ENCODE results near the gene HOXB9.

The HOXB9 gene

DNA sequence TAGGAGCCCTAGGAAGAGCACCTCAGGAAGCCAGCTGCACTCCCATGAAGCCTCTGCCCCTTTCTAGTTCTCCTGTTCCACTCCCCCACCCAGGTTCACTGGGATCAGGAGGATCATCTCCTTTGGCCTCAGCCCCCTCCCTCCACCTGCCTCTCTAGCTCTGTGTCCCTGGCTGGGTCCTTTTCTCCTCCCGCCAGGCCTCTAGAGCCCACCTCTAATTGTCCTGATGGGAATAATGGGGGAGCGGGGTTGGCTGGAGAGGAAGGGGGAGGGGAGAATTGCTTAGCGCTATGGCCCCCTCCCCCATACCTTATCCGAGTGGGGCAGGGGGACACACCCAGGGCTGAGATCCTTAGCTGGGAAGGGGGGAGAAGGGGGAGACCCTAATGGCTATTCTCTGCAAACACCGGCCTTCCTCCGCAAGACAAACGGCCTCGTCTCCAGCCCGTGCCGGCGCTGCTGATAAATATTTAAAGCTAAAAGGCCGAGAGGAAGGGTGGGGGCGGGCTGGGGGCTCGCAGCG lies 16.3 kb downstream of the HOXB9 start:
- no peak for DNase-seq

DNA sequence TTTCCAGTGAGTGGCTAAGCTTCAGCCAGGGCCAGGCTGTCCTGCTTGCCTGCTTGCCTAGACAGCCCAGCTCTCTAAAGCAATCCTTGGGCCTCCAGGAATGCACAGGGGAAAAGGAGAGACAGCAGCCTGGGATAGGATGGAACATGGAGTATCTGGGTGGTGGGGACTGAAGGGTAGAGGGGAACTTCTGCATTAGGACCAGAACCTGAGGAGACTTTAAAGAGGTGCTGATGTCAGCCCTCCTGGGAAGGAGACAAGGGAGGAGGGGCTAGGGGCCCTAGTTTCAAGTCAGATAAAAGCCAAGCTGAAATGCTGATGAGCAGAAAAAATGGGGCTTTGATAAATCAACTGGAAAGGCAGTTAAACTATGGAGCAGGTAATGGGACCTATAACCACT lies 17.1 kb downstream of the HOXB9 start:
- no peak for DNase-seq

DNA sequence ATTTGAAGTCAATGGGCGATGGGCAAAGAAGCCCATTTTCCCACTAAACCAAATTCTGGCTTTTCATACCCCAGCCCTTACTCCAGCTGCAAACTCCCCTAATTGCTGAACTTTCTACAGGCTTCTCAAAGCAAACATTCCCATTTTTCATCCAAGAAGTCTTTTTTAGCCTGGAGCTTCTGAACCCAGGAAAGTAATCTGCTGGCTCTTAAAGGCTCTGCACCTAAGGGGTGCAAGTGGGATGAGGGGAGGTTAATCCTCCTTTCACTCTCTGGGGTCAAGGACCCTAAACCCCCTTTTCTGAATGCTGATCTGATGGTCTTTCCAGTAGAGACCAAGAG lies 17.7 kb downstream of the HOXB9 start:
- no peak for DNase-seq

DNA sequence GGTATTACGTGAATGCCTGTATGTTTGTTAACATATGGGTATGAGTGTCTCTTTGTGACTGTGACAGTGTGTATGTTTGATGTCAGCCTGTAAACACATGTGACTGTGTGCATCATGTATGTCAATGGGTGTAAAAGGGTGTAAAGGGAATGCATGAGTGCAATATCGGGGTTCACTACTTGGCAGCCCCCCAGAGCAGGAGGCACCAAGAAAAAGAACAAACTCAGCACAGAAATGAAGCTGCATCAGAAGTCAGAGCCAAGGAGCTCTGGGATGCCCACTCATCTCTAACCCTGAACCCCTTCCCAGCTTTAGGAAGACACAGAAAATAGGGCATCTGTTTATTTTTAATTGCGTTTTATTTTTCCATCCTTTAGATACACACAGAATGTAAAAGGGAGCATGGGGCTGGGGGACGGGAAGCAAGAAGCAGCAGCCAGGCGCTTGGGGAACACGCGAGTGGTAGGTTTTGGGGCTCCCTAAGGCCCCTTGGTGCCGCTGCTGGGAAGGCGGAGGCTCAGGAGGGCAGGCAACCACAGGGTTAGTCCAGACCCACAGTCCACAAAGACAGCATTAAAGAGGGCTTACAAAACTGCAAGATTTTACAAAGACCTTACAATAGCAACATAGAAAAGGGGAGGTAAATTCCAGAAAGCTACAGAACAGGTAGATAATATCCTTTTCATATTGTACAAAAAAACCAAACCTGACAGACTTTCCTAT lies 19.1 kb downstream of the HOXB9 start:
- no peak for DNase-seq

DNA sequence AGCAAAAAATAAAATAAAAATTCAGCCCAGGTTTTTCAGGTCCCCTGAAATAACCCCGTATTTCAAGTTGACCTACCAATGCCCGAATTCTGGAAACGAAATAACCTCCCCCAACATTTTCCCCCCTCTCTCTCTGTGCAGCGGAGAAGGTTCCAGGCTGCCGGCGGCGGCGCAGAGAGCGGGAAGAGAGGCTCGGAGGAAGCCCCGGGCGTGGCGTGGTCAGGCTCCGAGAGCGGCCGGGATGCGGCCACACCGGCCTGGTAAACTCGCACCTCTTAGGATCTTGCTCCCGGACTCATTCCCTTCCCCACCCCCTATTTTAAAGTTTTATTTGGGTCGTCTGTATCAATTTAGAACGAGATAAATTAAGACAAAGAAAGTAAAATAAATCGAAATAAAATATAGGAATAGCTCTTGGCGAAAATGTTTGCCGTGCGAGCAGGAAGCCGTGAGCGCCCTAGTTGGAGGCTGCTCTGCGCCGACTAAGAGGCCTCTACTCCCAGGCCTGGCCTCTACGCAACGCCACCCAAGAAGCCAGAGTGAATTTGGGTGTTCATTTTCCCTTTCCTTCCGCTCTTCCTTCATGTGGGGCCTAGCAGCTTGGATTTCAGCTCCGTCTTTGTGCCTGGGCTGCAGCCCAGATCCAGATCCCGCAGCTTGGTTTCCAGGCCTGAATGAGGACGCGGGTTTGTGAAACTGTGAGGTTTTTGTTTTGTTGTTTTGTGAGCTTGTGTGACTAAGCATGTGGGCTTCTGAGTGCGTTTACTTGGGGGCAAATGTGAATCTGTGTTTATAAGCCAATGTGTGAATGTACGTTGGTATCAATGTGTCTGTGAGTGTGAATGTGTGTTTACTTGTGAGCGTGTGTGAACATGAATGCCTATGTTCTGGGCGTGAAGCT lies 19.9 kb downstream of the HOXB9 start:
- no peak for DNase-seq

DNA sequence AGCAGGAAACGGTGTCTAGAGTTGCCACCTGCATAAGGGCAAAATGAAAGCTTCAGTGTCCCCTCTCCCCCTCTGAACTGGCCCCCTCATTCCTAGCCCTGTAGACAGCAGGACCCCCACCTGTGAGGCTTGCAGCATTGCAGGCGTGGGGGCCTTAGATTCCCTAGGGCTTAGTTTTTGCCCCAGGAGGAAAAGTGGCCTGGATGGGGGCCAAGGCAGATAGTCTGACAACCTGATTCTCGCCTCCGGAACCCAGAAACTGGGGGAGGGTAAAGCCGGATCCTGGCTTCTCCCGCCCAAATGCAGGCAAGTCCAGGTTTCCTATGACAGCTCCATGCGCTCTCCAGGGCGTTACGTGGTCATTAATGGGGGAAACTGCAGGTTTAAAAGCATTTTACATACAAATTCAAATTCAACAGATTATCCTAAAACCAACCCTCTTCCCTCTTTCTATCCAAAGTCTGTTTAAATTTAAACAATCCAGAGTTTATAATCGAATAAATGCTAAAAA lies 20.7 kb downstream of the HOXB9 start:
- no peak for DNase-seq

DNA sequence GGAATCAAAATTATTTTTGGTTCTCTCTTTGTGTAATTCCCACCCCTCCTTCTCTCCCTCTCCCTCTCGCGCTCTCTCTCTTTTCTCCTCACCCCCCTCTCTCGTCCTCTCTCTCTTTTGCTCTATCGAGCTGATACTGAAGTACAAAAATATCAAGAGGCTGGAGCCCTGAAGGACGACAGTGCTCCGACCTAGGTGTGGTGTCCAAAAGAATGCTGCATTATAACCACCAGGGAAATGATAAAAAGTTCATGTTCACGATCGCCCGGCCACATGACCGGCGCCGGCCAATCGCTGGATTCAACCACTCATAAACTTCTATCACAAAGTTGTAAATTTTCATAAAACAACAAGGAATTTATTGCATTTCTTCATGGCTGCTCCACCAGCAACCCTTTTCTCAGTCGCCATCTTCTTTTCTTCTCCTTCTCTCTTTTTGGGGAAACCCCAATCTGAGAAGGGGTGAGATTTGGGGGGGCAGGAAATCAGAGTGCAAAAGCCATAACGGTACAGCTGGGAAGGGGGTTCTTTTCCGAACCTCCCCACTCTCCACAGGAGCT lies 21.3 kb downstream of the HOXB9 start, which contains the start of gene HOXB6:
HOXB6 (minus strand) TSS at position 217 of the 560 bp plus-strand sequence. CDS start 6,836 bp downstream, outside the sequence.
- no peak for DNase-seq

DNA sequence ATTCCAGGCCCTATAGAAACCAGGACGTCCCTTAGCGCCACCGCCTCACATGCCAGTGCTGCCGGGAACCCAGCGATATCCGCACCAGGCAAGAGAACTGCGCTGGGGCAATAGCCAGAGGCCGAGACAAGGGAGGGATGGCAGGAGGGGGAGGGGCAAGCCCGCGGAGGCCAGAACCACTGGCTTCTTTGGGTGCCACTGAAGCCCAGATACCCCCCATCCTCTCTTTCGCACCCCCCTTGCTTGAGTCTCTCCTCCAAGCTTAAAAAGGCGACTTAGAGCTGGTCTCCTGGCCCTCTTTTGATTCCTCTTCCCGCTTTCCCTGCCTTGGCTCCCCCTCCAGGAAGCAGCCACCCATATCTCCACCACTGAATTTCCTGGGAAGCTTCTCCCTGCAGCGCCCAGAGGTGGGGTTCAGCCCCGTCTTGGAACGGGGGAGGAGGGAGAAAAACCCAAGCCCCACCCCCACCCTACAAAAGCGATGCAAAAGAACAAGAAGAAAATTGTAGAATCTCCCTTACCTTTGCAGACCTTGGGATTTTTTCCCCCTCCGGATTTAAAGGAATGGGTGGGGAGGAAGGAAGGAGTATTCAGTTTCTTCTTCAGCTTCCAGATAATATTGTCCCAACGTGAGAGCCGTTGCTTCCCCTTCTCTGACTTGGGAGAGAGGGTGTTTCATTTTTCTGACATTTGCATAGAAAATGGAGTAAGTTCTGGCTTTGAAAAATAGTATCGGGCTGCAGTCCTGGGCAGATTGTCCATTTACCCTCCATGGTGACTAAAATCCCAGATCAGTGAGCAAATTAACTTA lies 22.0 kb downstream of the HOXB9 start:
- DNase-seq, result no peak

DNA sequence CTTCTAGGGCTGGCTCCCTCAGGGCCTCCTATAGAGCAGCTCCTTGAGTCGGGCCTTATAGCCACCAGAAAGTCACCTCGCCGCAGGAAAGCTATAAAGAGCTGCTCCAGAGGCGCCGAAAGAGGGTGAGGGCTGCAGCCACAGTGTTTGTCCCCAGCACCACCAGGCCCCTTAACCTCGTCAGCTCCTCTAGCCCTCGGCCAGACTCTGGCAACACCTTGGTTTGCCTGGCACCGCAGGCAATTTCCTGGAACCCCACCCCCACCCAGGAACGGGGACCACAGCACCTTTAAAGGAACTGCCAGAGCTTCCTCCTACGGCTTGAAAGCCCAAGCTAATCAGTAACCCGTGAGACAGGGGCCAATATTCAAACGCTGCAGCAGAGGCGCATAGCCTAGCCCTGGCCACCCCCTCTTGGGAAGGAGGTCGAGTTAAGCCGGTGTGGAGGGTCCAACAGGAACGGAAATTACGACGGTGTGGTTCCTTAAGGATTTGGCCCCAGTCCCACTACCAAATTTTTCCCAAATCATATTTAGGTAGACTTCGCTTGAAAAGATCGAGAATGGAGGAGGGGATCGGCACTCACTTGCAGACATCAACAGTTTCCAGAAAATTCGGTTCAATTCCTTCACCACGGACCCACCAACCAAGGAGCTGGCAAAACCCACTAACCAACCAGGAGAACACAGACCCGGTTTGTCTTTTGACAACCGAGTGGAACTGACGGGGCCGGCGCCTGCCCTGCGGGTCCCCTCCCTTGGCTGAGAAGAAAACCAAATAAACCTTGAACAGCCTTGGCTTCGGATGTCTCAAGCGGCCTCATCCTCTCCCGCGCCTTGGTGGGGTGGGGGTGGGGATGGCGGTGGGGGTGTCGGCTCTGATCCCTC lies 24.4 kb downstream of the HOXB9 start:
- no peak for DNase-seq

DNA sequence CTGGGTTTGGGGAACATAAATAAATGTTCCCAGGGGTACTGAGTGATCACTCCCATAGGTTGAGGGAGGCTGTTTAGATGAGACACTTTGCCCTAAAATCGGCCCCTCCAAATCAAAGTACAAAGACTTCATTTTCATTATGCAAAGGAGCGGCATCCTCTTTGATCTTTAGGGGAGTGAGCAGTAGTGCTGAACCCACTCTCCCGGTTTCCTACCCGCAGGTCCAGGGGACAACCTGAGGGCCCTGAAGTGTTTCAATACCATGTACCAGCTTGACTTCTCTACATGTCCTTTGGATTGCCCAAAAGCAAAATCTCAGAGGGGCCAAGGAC lies 25.0 kb downstream of the HOXB9 start:
- no peak for DNase-seq

DNA sequence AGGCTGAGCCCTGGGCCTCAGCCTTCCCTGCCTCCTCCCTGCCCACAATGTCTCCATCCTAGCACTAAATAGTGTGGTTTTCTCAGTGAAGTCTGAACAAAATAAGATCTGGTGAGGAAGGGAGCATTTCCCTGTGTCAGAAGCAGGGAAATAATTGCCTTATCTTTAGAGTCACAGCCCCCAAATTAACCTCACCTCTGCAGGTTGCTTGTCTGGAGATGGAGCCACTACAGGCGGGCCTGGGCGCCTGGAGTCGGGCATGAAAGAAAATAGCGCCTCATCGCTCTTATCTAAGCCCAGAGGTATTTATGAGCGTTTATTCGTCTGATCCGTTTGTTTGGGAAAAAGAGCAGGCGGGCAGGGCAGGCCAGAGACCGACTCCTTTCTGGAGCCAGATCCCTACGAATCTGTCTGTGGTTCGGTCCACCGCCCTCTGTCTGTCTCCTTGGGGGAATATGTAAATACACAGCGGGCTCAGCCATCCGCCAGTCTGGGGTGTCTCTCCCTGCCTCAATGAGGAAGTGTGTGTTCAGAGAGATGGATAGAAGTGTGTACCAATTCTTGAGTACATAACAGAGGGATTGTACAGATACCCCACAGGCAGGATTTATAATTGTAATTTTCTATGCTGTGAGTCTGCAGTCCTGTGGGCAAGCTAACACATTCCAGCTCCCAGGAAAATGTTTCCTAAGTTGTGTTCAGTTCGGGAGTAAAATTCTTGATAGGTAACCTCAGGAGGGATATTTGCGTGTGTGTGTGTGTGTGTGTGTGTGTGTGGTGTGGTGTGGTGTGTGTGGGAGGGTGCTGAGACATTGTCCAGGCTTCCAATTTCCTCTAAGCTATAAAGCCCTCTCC lies 25.7 kb downstream of the HOXB9 start:
- DNase-seq, result no peak

DNA sequence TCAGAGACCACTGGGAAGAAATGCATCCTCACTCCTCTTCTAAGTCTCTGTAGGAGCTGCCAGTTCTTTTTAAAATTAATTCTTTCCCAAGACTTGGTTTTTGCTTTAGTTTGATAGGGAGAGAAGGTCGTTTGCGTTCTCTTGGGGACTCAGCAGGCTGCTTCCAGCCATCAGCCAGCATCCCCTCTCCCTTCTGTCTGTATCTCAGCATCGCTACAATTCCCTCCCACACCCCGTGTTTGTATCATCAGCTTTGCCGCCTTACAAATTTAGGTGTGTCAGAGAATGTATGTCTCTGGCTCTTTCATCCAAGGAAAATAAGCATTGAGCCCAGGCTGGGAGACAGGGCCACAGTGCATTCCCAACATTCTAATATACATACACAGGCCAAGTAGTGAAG lies 26.8 kb downstream of the HOXB9 start:
- DNase-seq, result no peak

DNA sequence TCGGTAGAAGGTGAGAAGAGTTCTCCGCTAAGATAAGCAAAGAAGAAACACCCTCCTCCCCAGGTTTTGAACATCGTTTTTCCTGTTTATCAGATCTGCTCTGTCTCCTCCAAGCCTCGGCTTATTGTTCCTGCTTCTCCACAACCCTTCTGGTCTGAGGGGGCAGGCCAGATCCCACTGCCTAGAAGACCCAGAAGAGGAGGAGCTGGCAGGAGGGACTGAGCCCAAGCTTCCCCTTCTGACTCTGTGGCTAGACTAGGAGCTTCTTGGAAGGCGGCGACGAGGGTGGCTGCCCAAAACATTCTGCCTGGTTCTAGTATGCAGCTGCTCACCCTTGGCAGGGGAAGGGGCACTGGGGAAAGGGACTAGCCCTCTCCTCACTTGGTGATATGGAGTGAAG lies 27.4 kb downstream of the HOXB9 start:
- DNase-seq, result no peak

DNA sequence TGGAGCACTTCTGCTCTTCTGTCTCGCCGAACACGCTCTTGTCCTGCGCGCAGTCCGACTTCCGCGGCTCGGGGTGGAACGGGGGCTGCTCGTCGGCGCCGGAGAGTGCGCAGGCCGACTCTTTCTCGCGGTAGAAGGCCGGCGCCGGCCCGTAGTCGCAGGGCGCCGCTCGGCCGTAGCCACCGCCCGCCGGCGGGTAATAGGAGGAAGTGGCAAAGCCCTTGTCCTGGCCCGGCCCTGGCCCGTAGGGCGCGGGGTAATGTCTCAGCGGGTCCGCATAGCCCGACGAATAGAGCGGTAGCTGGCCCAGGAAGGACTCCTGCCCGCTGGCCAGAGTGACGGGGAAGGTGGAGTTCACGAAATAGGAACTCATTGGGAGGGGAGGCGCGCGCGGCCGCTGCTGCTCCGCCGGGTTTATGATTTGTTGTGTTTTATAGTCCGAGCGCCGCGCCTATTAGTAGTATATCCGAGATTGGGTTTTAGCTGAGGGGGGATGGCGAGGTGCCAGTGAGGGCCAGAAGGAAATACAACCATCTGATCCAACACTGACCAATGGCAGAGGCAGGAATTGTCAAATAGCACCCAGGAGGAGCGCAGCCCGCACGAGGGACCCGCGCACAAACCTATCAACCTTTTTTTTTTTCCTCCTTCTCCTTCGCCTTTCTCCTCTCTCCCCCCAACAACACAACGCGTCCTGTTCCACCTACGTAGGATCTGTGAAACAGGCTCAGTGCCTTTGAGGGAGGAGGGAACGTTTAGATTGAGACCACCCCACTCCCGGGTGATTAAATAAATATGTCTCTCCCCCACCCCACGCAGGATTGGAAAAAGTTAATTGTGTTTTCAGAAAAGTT lies 28.2 kb downstream of the HOXB9 start:
- DNase-seq, result peak; percentile 43

DNA sequence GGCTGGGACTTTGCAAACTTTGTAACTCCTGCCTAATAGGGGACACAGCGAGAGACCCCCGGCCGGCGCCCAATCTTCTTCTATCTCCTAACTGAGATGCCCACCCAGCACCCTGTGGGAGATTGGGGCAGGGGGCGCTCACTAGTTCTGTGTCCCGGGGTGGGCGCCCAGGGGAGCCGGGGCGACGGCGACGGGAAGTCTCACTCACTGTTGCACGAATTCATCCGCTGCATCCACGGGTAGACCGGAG lies 28.7 kb downstream of the HOXB9 start:
- no peak for DNase-seq

DNA sequence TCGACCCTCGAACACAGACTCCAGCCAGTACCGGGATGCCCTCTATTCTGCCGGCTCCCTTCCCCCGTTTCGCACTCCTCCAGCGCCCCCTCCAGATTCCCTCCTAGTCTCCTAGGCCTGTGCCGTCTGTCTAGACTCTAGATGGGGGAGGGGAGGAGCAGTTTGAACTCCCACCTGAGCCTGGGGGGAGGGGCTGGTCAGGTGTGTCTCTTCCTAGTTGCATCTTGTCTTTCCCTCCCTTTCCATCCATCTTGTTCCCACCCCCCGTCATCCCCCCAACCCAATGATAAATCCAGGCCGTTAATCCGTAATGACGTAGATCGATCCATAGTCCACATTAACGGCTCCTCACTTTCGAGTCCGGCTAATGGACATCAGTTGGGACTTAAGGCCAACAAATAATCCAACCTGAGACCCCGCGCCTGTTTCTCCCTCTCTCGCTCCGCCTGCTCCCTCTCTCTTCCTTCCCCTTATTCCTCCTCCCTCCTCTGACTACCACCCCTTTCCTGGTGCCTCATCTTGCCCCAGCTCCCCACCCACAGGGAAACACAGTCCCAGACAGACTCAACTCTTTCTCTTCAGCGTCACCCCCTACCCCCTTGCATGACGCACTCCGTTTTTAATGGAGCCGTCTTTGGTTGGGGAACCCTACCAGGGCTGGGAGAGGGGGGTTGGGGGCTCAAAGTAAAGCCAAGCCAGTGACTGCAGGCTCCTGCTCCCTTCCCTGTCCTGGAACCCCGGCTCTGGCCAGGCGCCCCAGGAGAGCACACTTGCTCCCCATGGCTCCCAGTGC lies 29.2 kb downstream of the HOXB9 start:
- no peak for DNase-seq

DNA sequence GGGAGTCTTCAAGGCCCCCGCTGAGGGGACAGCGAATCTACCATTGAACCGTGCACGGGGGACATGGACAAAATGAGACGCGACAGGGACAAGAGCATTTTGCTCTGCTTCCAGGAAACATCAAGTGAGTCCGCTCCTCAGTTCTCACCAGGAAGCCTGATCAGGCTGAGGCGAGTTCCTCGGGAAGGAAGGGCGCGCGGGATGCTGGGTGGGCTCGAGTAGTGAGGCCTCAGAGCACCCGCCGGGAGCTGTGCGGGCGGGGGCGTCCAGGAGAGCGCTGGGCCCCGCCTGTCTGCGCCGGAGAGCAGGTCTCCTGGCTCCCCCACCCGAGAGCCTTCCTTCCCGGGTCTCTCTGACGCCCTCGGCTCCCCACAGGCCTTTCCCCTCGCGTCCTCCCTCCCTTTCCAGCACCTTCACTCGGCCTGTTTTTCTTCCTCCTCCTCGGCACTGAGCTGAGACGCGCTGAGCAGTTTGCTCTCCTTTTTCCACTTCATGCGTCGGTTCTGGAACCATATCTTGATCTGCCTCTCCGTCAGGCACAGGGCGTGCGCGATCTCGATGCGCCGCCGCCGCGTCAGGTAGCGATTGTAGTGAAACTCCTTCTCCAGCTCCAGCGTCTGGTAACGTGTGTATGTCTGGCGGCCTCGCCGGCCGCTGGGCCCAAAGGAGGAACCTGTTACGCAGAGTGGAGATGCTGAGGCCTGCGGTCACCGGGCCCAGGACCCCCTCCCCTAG lies 30.0 kb downstream of the HOXB9 start:
- DNase-seq, result peak; percentile 45

DNA sequence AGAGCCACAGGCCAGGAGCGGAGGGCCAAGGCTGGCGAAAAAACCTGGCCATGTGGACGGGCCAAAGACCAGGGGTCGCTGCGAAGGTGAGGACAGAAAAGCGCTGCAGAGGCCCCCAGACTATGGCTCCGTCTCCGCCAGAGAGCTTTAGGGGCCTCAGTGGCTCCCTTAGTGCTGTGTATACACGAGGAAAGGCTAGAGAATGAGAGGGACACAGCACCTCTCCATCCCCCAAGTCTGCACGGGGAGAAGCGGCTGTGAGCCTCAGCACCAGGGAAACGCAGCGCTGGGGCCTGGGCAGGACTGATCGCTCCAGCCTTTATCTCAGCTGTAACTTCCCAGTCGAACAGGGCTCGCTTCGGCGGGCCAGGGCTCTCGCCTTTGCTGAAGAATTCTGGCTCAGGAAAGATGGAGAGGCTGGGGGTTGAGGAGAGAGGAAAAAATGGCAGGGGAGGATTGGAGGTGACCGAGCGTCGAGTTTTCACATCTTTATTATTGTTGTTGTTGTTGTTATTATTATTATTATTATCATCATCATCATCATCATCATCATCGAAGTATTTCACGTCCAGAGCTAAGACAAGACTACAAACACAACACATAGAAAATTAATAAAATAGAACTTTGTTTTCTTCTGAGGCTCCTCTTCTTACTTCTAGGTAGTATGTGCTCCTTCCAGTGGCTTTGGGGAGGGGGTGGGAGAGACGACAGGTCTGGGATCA lies 30.7 kb downstream of the HOXB9 start:
- no peak for DNase-seq
